IPS-NIHi7 (cell line): ENCODE measurements around the gene GYPC.
"Not testable (repeated sequence)": the region's sequence is repeated elsewhere in the genome, so short reads cannot be mapped to it uniquely, and the experiment has no call there.

Source experiments
- DNase-seq: peaks from one replicate; pipeline ENCODE4 v3.0.0; 2012; ENCODE audit warnings: mixed read lengths; ENCODE audit errors: extremely low spot score

Gene GYPC

GRCh38 chr2:126669772-126670171 is 13.8 kb downstream of the GYPC start:
- no peak for DNase-seq

- DNase-seq, result no peak
Measured at GRCh38 chr2:126671488-126671887, 15.5 kb downstream of the GYPC start.

GRCh38 chr2:126672980-126673605 is 17.1 kb downstream of the GYPC start:
- no peak for DNase-seq

GRCh38 chr2:126674075-126674744 is 18.3 kb downstream of the GYPC start:
- no peak for DNase-seq

- no peak for DNase-seq
Measured at GRCh38 chr2:126675637-126676036, 19.7 kb downstream of the GYPC start.

GRCh38 chr2:126676221-126677175 is 20.5 kb downstream of the GYPC start:
- no peak for DNase-seq

- no peak for DNase-seq
Measured at GRCh38 chr2:126677176-126677538, 21.2 kb downstream of the GYPC start.

GRCh38 chr2:126678269-126679065 is 22.5 kb downstream of the GYPC start:
- no peak for DNase-seq

GRCh38 chr2:126679094-126679713 is 23.2 kb downstream of the GYPC start:
- DNase-seq, result no peak

- no peak for DNase-seq
Measured at GRCh38 chr2:126681505-126681904, 25.5 kb downstream of the GYPC start.

GRCh38 chr2:126685629-126686028 is 29.7 kb downstream of the GYPC start:
- DNase-seq, result no peak

GRCh38 chr2:126686286-126686685 is 30.3 kb downstream of the GYPC start:
- no peak for DNase-seq

- no peak for DNase-seq
Measured at GRCh38 chr2:126686841-126687485, 31.0 kb downstream of the GYPC start.

GRCh38 chr2:126687503-126687902 is 31.5 kb downstream of the GYPC start:
- no peak for DNase-seq

- DNase-seq, result not testable (repeated sequence)
Measured at GRCh38 chr2:126688594-126688993, 32.6 kb downstream of the GYPC start.

GRCh38 chr2:126692241-126692640 is 36.3 kb downstream of the GYPC start:
- not testable (repeated sequence) for DNase-seq

GRCh38 chr2:126692934-126693592 is 37.1 kb downstream of the GYPC start:
- DNase-seq, result not testable (repeated sequence)

GRCh38 chr2:126696644-126697520 is 40.9 kb downstream of the GYPC start:
- DNase-seq, result no peak

GRCh38 chr2:126698376-126698775 is 42.4 kb downstream of the GYPC start:
- DNase-seq, result no peak
